ENCODE results near the gene RBM23. TPM values are rescaled to one million over a fixed set of nuclear protein-coding genes. Genes with fewer than 3 reads are reported as not detected.

Gene RBM23
- total and polyA plus RNA-seq, 2 of the 8 experiments (the other 6 are each of a cell fraction or from before 2014, with no cell fraction given), result 41.2 to 43.3 TPM

- no peak overlapping the region for H3K18ac ChIP-seq (ENCODE audit: extremely low read depth, low read length)
- no peak overlapping the region for H2AK5ac ChIP-seq (ENCODE audit: low read depth, low read length)
- H2BK12ac ChIP-seq (ENCODE audit: low read depth, low read length), result no peak overlapping the region
- H3K9ac ChIP-seq (replicated peaks in 1 of 4; ENCODE audit: extremely low read depth in 1 of 4, low read depth in 3 of 4, low read length in 3 of 4), result no peak overlapping the region
- peaks cover 0 to 7% (median 3%) of the 10 kb centered on the region in 4 experiments; a peak in 5 of 7 replicates for H3K4me1 ChIP-seq (replicated peaks in 1 of 4; ENCODE audit: control insufficient read depth in 3 of 4, insufficient read depth in 4 of 4, low read length in 3 of 4)
- peaks cover 21 to 59% (median 41%) of the 10 kb centered on the region in 4 experiments for H3K36me3 ChIP-seq (ENCODE audit: control insufficient read depth in 2 of 4, insufficient read depth in 4 of 4, low read length in 3 of 4)
- H3K79me1 ChIP-seq (ENCODE audit: low read depth, low read length), result no peaks in the 10 kb centered on the region
- DNase-seq (ENCODE audit: low read depth in 1 of 2, low spot score in 2 of 2) (no peak), FAIRE-seq (no peak)
- no peak overlapping the region for H2AFZ ChIP-seq (ENCODE audit: low read length)
- no peak overlapping the region for H3K56ac ChIP-seq (replicated peaks; ENCODE audit: insufficient read length, low read depth, low read length)
- no peak overlapping the region for H2BK5ac ChIP-seq (ENCODE audit: low read depth, low read length)
- H3K4me2 ChIP-seq (ENCODE audit: insufficient read depth in 1 of 2, low read depth in 2 of 2, low read length in 2 of 2), result no peak overlapping the region; a peak in 1 of 4 replicates
- no peak overlapping the region for H3K14ac ChIP-seq (ENCODE audit: insufficient read length)
- no peak overlapping the region for H2BK15ac ChIP-seq (ENCODE audit: low read length)
- ChIA-PET POLR2A (ENCODE audit: partially characterized antibody) (interaction anchor here (0.9 to 4.1 kb wide), 10 partner anchors 8 to 174 kb away, joined by 3 to 67 read pairs (median 4); partner anchors contain the start of genes ACIN1, C14orf119, LRP10 and PRMT5), CTCF (ENCODE audit: partially characterized antibody) (interaction anchor here (0.7 to 3.1 kb wide), 6 partner anchors 10 to 155 kb away, joined by 3 to 13 read pairs (median 4); partner anchors contain the start of gene OXA1L)
- no peak overlapping the region for H3K23ac ChIP-seq (ENCODE audit: insufficient read length)
- H3K23me2 ChIP-seq (ENCODE audit: low read depth, low read length), result peaks cover 4% of the 10 kb centered on the region; the same call in 1 of the 2 replicates
- no peak overlapping the region for H3K27ac ChIP-seq (ENCODE audit: low read depth, low read length)
- no peak overlapping the region for H4K5ac ChIP-seq (ENCODE audit: insufficient read length, low read depth, low read length)
- H3K79me2 ChIP-seq (ENCODE audit: control insufficient read depth in 1 of 2, insufficient read depth in 2 of 2, low read length in 2 of 2), result peaks cover 0 to 17% of the 10 kb centered on the region in 2 experiments; a peak in 2 of 4 replicates
- H4K20me1 ChIP-seq (replicated peaks in 1 of 2; ENCODE audit: control insufficient read depth in 1 of 2, insufficient read depth in 2 of 2, low read length in 2 of 2), result peaks cover 0 to 2% of the 10 kb centered on the region in 2 experiments
- no peak overlapping the region for H3K4ac ChIP-seq (replicated peaks; ENCODE audit: insufficient read length, low read depth, low read length)
- H2BK120ac ChIP-seq (replicated peaks; ENCODE audit: low read depth, low read length), result no peak overlapping the region
- 92% methylated on average over 6 of the region's 6 CpGs; no CpG with 5 or more reads in 1 of the 2 experiments for WGBS, 2 experiments (ENCODE audit: extremely low coverage in 1 of 2, insufficient coverage in 1 of 2, insufficient read length in 1 of 2, insufficient replicate concordance in 2 of 2, low coverage in 1 of 2, low lambda C conversion rate in 2 of 2, missing lambda C conversion rate in 1 of 2)
- no peaks in the 10 kb centered on the region; a peak in 1 of 7 replicates for H3K27me3 ChIP-seq (replicated peaks in 1 of 4; ENCODE audit: control insufficient read depth in 3 of 4, extremely low read depth in 1 of 4, insufficient read depth in 3 of 4, low read length in 3 of 4)
- no peak overlapping the region for H3K4me3 ChIP-seq (ENCODE audit: extremely low read depth in 1 of 4, insufficient read depth in 2 of 4, low read depth in 3 of 4, low read length in 4 of 4)
- H4K91ac ChIP-seq (replicated peaks; ENCODE audit: insufficient read length, low read length), result no peak overlapping the region
- H3K9me3 ChIP-seq (ENCODE audit: insufficient read depth in 2 of 2, low read depth in 1 of 2, low read length in 1 of 2), result no peaks in the 10 kb centered on the region
- H4K8ac ChIP-seq (ENCODE audit: extremely low read depth, insufficient read depth, low read length), result no peak overlapping the region
- no peak overlapping the region for H2BK20ac ChIP-seq (ENCODE audit: low read length)
- TF ChIP-seq SRF (IDR thresholded peaks at IDR 0.05; ENCODE audit: low read depth, low read length) (no peak), SIX5 (IDR thresholded peaks at IDR 0.05; ENCODE audit: low read depth, low read length) (no peak), RBBP5 (IDR thresholded peaks at IDR 0.05; ENCODE audit: borderline replicate concordance, low read depth, low read length) (no peak), JUND (IDR thresholded peaks at IDR 0.05; ENCODE audit: low read length) (no peak), PHF8 (conservative IDR thresholded peaks at IDR 0.05; ENCODE audit: low read depth, low read length) (no peak), BRCA1 (IDR thresholded peaks at IDR 0.05; ENCODE audit: low read depth, low read length) (no peak), HDAC2 (IDR thresholded peaks at IDR 0.05; ENCODE audit: borderline replicate concordance in 1 of 2, low read depth in 2 of 2, low read length in 2 of 2) (no peak), BACH1 (IDR thresholded peaks at IDR 0.05; ENCODE audit: low read length) (no peak), RNF2 (IDR thresholded peaks at IDR 0.05; ENCODE audit: borderline replicate concordance, low read depth, low read length, missing control alignments, poor library complexity, severe bottlenecking) (no peak), EGR1 (IDR thresholded peaks at IDR 0.05; ENCODE audit: borderline replicate concordance, low read depth, low read length) (no peak)
- TF ChIP-seq, protein P1, sequence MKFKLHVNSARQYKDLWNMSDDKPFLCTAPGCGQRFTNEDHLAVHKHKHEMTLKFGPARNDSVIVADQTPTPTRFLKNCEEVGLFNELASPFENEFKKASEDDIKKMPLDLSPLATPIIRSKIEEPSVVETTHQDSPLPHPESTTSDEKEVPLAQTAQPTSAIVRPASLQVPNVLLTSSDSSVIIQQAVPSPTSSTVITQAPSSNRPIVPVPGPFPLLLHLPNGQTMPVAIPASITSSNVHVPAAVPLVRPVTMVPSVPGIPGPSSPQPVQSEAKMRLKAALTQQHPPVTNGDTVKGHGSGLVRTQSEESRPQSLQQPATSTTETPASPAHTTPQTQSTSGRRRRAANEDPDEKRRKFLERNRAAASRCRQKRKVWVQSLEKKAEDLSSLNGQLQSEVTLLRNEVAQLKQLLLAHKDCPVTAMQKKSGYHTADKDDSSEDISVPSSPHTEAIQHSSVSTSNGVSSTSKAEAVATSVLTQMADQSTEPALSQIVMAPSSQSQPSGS (IDR thresholded peaks at IDR 0.05; ENCODE audit: low read length), result no peak
These were observed 1.7 kb upstream of the RBM23 start for GRCh38 chr14:22920697-22921096.
